Peyer's patch (tissue), 4 donors: ENCODE results near the gene FGGY. TPM values are rescaled to one million over a fixed set of nuclear protein-coding genes. Genes with fewer than 3 reads are reported as not detected.

Experiments
- DNase-seq, 3 donors: peaks; one replicate each; pipeline ENCODE4 v3.0.0-alpha.2; 2017 to 2019
- H3K27ac ChIP-seq, 4 donors: fragments of 200-600 bp; sonication (generic); one replicate each; pipeline ENCODE4 v1.5.1; 2016 to 2019
- H3K27me3 ChIP-seq, 2 donors: fragments of 200-600 bp; sonication (generic); one replicate each; pipeline ENCODE4 v1.5.1; 2019
- H3K36me3 ChIP-seq, 3 donors: fragments of 200-600 bp; sonication (generic); one replicate each; pipeline ENCODE4 v1.5.1; 2016 to 2019
- H3K4me1 ChIP-seq, 4 donors: fragments of 200-600 bp; sonication (generic); one replicate each; pipeline ENCODE4 v1.5.1; 2016 to 2019
- H3K4me3 ChIP-seq, 4 donors: fragments of 200-600 bp; sonication (generic); 1 replicate in 3 of 4; 2 replicates in 1 of 4; pipeline ENCODE4 v1.5.1; 2016 to 2019; ENCODE audit warnings: mild to moderate bottlenecking in 1 of 4
- H3K9me3 ChIP-seq, 4 donors: fragments of 200-600 bp; sonication (generic); one replicate each; pipeline ENCODE4 v1.5.1; 2016 to 2019; ENCODE audit warnings: mild to moderate bottlenecking in 1 of 4
- CTCF ChIP-seq, 6 experiments: fragments of 450-650 bp in 4 of 6; fragments of 200-600 bp in 2 of 6; sonication (generic) in 1 of 6; IDR thresholded peaks; one replicate each; pipeline ENCODE4 v1.5.1; 2017 to 2019; ENCODE audit warnings: antibody characterized with exemption in 6 of 6, mild to moderate bottlenecking in 3 of 6, moderate library complexity in 1 of 6
- POLR2A ChIP-seq, 2 donors: fragments of 450-650 bp; IDR thresholded peaks; one replicate each; pipeline ENCODE4 v1.5.1; 2017; ENCODE audit warnings: antibody characterized with exemption in 2 of 2, mild to moderate bottlenecking in 2 of 2, moderate library complexity in 2 of 2
- total RNA-seq, 4 donors: library from RNA; depleted of rRNA; stranded (reverse); fragments of >200 nt; gene quantifications; one replicate each; pipeline ENCODE4 v1.1.0, GENCODE V29; 2016

Gene FGGY
- total RNA-seq, 4 donors from 2014 or later, result 18.9 to 102 (median 33.6) TPM

- no peak for DNase-seq
- Histone ChIP-seq H3K9me3 (no peaks in the 10 kb centered on the region), H3K27me3 (no peaks in the 10 kb centered on the region), H3K4me3 (no peak overlapping the region), H3K27ac (no peak overlapping the region), H3K4me1 (peaks cover 0 to 8% (median 0%) of the 10 kb centered on the region in 4 donors), H3K36me3 (no peaks in the 10 kb centered on the region)
- no peak for TF ChIP-seq POLR2A (IDR thresholded peaks at IDR 0.05)
- TF ChIP-seq CTCF (IDR thresholded peaks at IDR 0.05), result no peak
These were observed 255.1 kb downstream of the FGGY start for GRCh38 chr1:59552007-59552406.

- no peak for TF ChIP-seq POLR2A (IDR thresholded peaks at IDR 0.05)
- TF ChIP-seq CTCF (IDR thresholded peaks at IDR 0.05), result no peak
- H3K36me3 ChIP-seq, result no peaks in the 10 kb centered on the region
- no peak overlapping the region for H3K27ac ChIP-seq
- peaks cover 0 to 8% (median 0%) of the 10 kb centered on the region in 4 donors for H3K4me1 ChIP-seq
- H3K27me3 ChIP-seq, result no peaks in the 10 kb centered on the region
- no peak overlapping the region for H3K4me3 ChIP-seq
- DNase-seq, result no peak
- peaks cover 0 to 8% (median 0%) of the 10 kb centered on the region in 4 donors for H3K9me3 ChIP-seq
These were observed 256.5 kb downstream of the FGGY start for GRCh38 chr1:59553371-59553770.

GRCh38 chr1:59554011-59554663 lies 257.2 kb downstream of the FGGY start:
- peaks cover 0 to 11% (median 0%) of the 10 kb centered on the region in 4 donors for H3K9me3 ChIP-seq
- peaks cover 0 to 8% (median 0%) of the 10 kb centered on the region in 4 donors for H3K4me1 ChIP-seq
- H3K27ac ChIP-seq, result no peak overlapping the region
- no peaks in the 10 kb centered on the region for H3K36me3 ChIP-seq
- H3K27me3 ChIP-seq, result no peaks in the 10 kb centered on the region
- no peak for DNase-seq
- TF ChIP-seq CTCF (IDR thresholded peaks at IDR 0.05) (no peak), POLR2A (IDR thresholded peaks at IDR 0.05) (no peak)
- H3K4me3 ChIP-seq, result no peak overlapping the region

- H3K27ac ChIP-seq, result no peak overlapping the region
- H3K4me1 ChIP-seq, result peaks cover 0 to 8% (median 0%) of the 10 kb centered on the region in 4 donors
- H3K4me3 ChIP-seq, result no peak overlapping the region
- no peak for TF ChIP-seq CTCF (IDR thresholded peaks at IDR 0.05)
- no peaks in the 10 kb centered on the region for H3K36me3 ChIP-seq
- no peak for DNase-seq
- H3K9me3 ChIP-seq, result peaks cover 0 to 11% (median 0%) of the 10 kb centered on the region in 4 donors
- H3K27me3 ChIP-seq, result no peaks in the 10 kb centered on the region
These were observed 257.9 kb downstream of the FGGY start for GRCh38 chr1:59554752-59555151.

- Histone ChIP-seq H3K36me3 (no peaks in the 10 kb centered on the region), H3K27ac (no peak overlapping the region), H3K9me3 (peaks cover 0 to 11% (median 0%) of the 10 kb centered on the region in 4 donors), H3K4me3 (no peak overlapping the region), H3K27me3 (no peaks in the 10 kb centered on the region), H3K4me1 (no peaks in the 10 kb centered on the region)
- no peak for DNase-seq
- TF ChIP-seq CTCF (IDR thresholded peaks at IDR 0.05) (no peak), POLR2A (IDR thresholded peaks at IDR 0.05) (no peak)
These were observed 259.5 kb downstream of the FGGY start for GRCh38 chr1:59556398-59556797.
